ENCODE measurements around the gene RABEP2. TPM values are rescaled to one million over a fixed set of nuclear protein-coding genes. Genes with fewer than 3 reads are reported as not detected.

Gene RABEP2
- polyA plus RNA-seq, 1 donor (not counting 4 experiments of a cell fraction or from before 2014, with no cell fraction given), result 8.7 TPM

- no peaks in the 10 kb centered on the region for H4K20me1 ChIP-seq (ENCODE audit: control insufficient read depth, extremely low read depth, insufficient read depth, low read length)
- no peaks in the 10 kb centered on the region for H3K9me1 ChIP-seq (ENCODE audit: control insufficient read depth, extremely low read depth, insufficient read depth, low read length)
- FAIRE-seq (no peak), DNase-seq (ENCODE audit: low read depth, low spot score) (no peak)
- H2AFZ ChIP-seq (ENCODE audit: control insufficient read depth, low read length), result no peak overlapping the region
- H3K9me3 ChIP-seq (ENCODE audit: control insufficient read depth, low read depth, low read length), result no peaks in the 10 kb centered on the region
- no peaks in the 10 kb centered on the region for H3K36me3 ChIP-seq (ENCODE audit: control insufficient read depth in 2 of 2, extremely low read depth in 1 of 2, insufficient read depth in 2 of 2, low read length in 2 of 2)
- no peaks in the 10 kb centered on the region for H3K27me3 ChIP-seq (ENCODE audit: control insufficient read depth, extremely low read depth, insufficient read depth, low read length)
- no peak overlapping the region for H3K4me2 ChIP-seq (ENCODE audit: control insufficient read depth, extremely low read depth, insufficient read depth, low read depth, low read length)
- no peaks in the 10 kb centered on the region for H3K79me2 ChIP-seq (ENCODE audit: control insufficient read depth, insufficient read depth, low read length)
- no peak overlapping the region for H3K4me3 ChIP-seq (ENCODE audit: control insufficient read depth in 2 of 3, extremely low read depth in 1 of 3, insufficient read depth in 2 of 3, low read depth in 1 of 3, low read length in 3 of 3)
- no peak overlapping the region for H3K27ac ChIP-seq (ENCODE audit: control insufficient read depth, insufficient read depth, low read length)
- dilution Hi-C loops (cut with MboI; ENCODE audit: extremely low pct_ligation_motif_present, low sequenced_read_pairs), result no loop called here
- no peaks in the 10 kb centered on the region for H3K4me1 ChIP-seq (ENCODE audit: control insufficient read depth, extremely low read depth, insufficient read depth, low read length)
- no peak overlapping the region for H3K9ac ChIP-seq (ENCODE audit: control insufficient read depth, extremely low read depth, insufficient read depth, low read length)
- TF ChIP-seq CTCF (optimal IDR thresholded peaks at IDR 0.05 in 1 of 3, IDR thresholded peaks at IDR 0.05 in 1 of 3, conservative IDR thresholded peaks at IDR 0.05 in 1 of 3; ENCODE audit: extremely low read depth in 1 of 3, insufficient read depth in 2 of 3, low read length in 3 of 3) (no peak), EZH2 (IDR thresholded peaks at IDR 0.05; ENCODE audit: low read length) (no peak)
These were observed 11.7 kb upstream of the RABEP2 start for GRCh38 chr16:28936784-28937155.

DNA sequence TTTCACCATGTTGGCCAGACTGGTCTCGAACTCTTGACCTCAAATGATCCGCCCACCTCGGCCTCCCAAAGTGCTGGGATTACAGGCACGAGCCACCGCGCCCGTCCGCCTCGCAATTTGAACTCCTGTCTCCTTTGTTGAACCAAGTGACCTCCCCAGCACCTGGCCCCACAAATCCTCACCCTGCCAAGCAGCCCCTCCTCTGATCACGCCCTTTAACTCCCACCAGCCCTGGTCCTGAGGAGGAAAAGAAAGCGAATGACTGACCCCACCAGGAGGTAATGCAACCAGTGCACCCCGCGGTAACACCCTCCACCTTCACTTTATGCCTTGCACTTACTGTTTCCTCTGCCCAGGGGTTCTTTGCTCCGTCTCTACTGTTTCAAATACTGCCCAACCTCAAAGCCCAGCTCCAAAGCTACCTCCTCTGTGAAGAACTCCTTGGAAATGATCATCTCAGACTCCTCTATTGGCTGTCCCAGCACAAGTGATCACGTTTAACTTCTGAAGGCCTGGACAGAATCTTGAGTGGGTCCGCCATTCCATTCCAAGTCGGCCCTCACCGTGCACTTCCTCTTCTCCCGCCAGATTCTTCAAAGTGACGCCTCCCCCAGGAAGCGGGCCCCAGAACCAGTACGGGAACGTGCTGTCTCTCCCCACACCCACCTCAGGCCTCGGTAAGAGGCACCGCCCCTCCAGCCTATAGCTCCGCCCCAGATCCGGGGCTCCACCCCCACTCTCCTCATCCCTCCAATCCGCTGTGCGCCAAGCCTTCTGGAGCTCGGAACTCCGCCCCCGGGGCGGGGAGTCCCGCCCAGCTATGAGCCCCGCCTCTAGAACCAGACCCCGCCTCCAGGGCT, 11.1 kb upstream of the RABEP2 start:
- dilution Hi-C loops (cut with MboI; ENCODE audit: extremely low pct_ligation_motif_present, low sequenced_read_pairs), result no loop called here
- Histone ChIP-seq H3K9me1 (ENCODE audit: control insufficient read depth, extremely low read depth, insufficient read depth, low read length) (no peaks in the 10 kb centered on the region), H3K36me3 (ENCODE audit: control insufficient read depth in 2 of 2, extremely low read depth in 1 of 2, insufficient read depth in 2 of 2, low read length in 2 of 2) (no peaks in the 10 kb centered on the region), H3K9ac (ENCODE audit: control insufficient read depth, extremely low read depth, insufficient read depth, low read length) (no peak overlapping the region), H3K9me3 (ENCODE audit: control insufficient read depth, low read depth, low read length) (no peaks in the 10 kb centered on the region), H3K79me2 (ENCODE audit: control insufficient read depth, insufficient read depth, low read length) (no peaks in the 10 kb centered on the region), H3K4me3 (ENCODE audit: control insufficient read depth in 2 of 3, extremely low read depth in 1 of 3, insufficient read depth in 2 of 3, low read depth in 1 of 3, low read length in 3 of 3) (no peak overlapping the region), H3K4me2 (ENCODE audit: control insufficient read depth, extremely low read depth, insufficient read depth, low read depth, low read length) (peak overlapping the region; percentile 41), H3K27me3 (ENCODE audit: control insufficient read depth, extremely low read depth, insufficient read depth, low read length) (no peaks in the 10 kb centered on the region), H3K27ac (ENCODE audit: control insufficient read depth, insufficient read depth, low read length) (no peak overlapping the region), H3K4me1 (ENCODE audit: control insufficient read depth, extremely low read depth, insufficient read depth, low read length) (no peaks in the 10 kb centered on the region), H4K20me1 (ENCODE audit: control insufficient read depth, extremely low read depth, insufficient read depth, low read length) (no peaks in the 10 kb centered on the region), H2AFZ (ENCODE audit: control insufficient read depth, low read length) (peak overlapping the region; percentile 33)
- DNase-seq (ENCODE audit: low read depth, low spot score) (peak; percentile 32), FAIRE-seq (no peak)
- TF ChIP-seq CTCF (optimal IDR thresholded peaks at IDR 0.05 in 1 of 3, IDR thresholded peaks at IDR 0.05 in 1 of 3, conservative IDR thresholded peaks at IDR 0.05 in 1 of 3; ENCODE audit: extremely low read depth in 1 of 3, insufficient read depth in 2 of 3, low read length in 3 of 3) (no peak), EZH2 (IDR thresholded peaks at IDR 0.05; ENCODE audit: low read length) (no peak)
